MCF 10A (cell line): Measurements from ENCODE around the gene DBR1. TPM values are rescaled to one million over a fixed set of nuclear protein-coding genes. Genes with fewer than 3 reads are reported as not detected.
A peak's percentile ranks its signal among the peaks of the same experiment; 100 is the strongest.

Experiments used
- BruUV-seq: library from RNA; stranded (reverse); fragments of 400-500 nt; replicated peaks from 2 replicates; lab custom pipeline; 2021; lab: Mats Ljungman, UMichigan
- CTCF ChIA-PET: fragments of 300-600 bp; sonication (Branson Sonifier 250); formaldehyde crosslinking; extraction: SDS; loops from one replicate; lab custom pipeline; 2021; ENCODE audit warnings: antibody characterized with exemption, inconsistent platforms; lab: Yijun Ruan, JAX
- POLR2A ChIA-PET: fragments of 300-600, 350-650 bp; sonication (Branson Sonifier 250); formaldehyde crosslinking; extraction: SDS; loops from one replicate; lab custom pipeline; 2020; ENCODE audit warnings: antibody characterized with exemption, inconsistent platforms; lab: Yijun Ruan, JAX
- DNase-seq: peaks from one replicate; pipeline ENCODE4 v3.0.0-alpha.2; 2018; ENCODE audit not compliant: unreplicated experiment
- H3K27ac Mint-ChIP-seq: one replicate; pipeline ENCODE4 v1.8.0; 2022; ENCODE audit warnings: mild to moderate bottlenecking, low read depth, mixed read lengths; ENCODE audit not compliant: unreplicated experiment
- H3K27me3 Mint-ChIP-seq: one replicate; pipeline ENCODE4 v1.8.0; 2022; ENCODE audit warnings: mixed read lengths; ENCODE audit not compliant: insufficient read depth, unreplicated experiment
- H3K36me3 Mint-ChIP-seq: one replicate; pipeline ENCODE4 v1.8.0; 2022; ENCODE audit warnings: mild to moderate bottlenecking, moderate library complexity, mixed read lengths; ENCODE audit not compliant: insufficient read depth, unreplicated experiment
- H3K4me1 Mint-ChIP-seq: one replicate; pipeline ENCODE4 v1.8.0; 2022; ENCODE audit warnings: mixed read lengths; ENCODE audit not compliant: insufficient read depth, unreplicated experiment
- H3K4me3 Mint-ChIP-seq: one replicate; pipeline ENCODE4 v1.8.0; 2022; ENCODE audit warnings: mild to moderate bottlenecking, moderate library complexity, mixed read lengths; ENCODE audit not compliant: unreplicated experiment
- H3K9me3 Mint-ChIP-seq: one replicate; pipeline ENCODE4 v1.8.0; 2022; ENCODE audit warnings: mixed read lengths; ENCODE audit not compliant: unreplicated experiment
- CTCF ChIP-seq: fragments of 200-600 bp; IDR thresholded peaks from one replicate; pipeline ENCODE4 v1.8.0; 2022; ENCODE audit warnings: antibody characterized with exemption, mild to moderate bottlenecking; ENCODE audit not compliant: unreplicated experiment
- intact Hi-C: fragments of 100-400 bp; cut with micrococcal nuclease; formaldehyde crosslinking; loops from 2 replicates; pipeline ENCODE4 v1.14.1; 2022
- total RNA-seq: library from RNA; stranded (reverse); gene quantifications from 2 replicates; pipeline ENCODE4 v1.2.3, GENCODE V29; 2022

DBR1 gene
- total RNA-seq, 1 experiment from 2014 or later, result 12.4 TPM

GRCh38 chr3:138187296-138188012 lies 12.7 kb upstream of the DBR1 start, which contains the start of gene ARMC8:
Gene ARMC8, plus strand, starts transcription at chr3:138187301. Its CDS starts 254 bp downstream, at chr3:138187555.
- ChIA-PET POLR2A (interaction anchor here (0.7 to 4.3 kb wide), 13 partner anchors 9 to 407 kb away, joined by 3 to 81 read pairs (median 6); partner anchors contain the start of genes CEP70, DBR1 and MRAS), CTCF (interaction anchor here (0.6 to 1.1 kb wide), 7 partner anchors 21 to 1026 kb away, joined by 3 to 4 read pairs (median 3); no protein-coding TSS in a partner anchor)
- peak within 1 kb of the TSS; percentile 90 for H3K4me3 Mint-ChIP-seq
- H3K36me3 Mint-ChIP-seq, result peaks cover 13% of the 10 kb centered on the region
- peak within 1 kb of the TSS; percentile 95 for H3K27ac Mint-ChIP-seq
- BruUV-seq, result no TSS peak
- intact Hi-C loops, result loop anchor here (10.0 kb wide), 1 partner anchor 407 kb away; the partner anchor contains the start of gene CEP70
- TF ChIP-seq CTCF, result no peak
- H3K4me1 Mint-ChIP-seq, result peaks cover 34% of the 10 kb centered on the region
- H3K9me3 Mint-ChIP-seq, result no peaks in the 10 kb centered on the region
- H3K27me3 Mint-ChIP-seq, result no peaks in the 10 kb centered on the region
- DNase-seq, result peak; percentile 43

- intact Hi-C loops, result loop anchor here (10.0 kb wide), 1 partner anchor 408 kb away; the partner anchor contains the start of gene CEP70
- H3K27ac Mint-ChIP-seq, result peak overlapping the region; percentile 95
- ChIA-PET POLR2A (interaction anchor here (0.6 to 4.3 kb wide), 11 partner anchors 10 to 408 kb away, joined by 3 to 81 read pairs (median 6); partner anchors contain the start of genes CEP70, DBR1 and MRAS), CTCF (interaction anchor here (0.7 to 1.3 kb wide), 4 partner anchors 12 to 736 kb away, joined by 3 to 5 read pairs (median 4); partner anchors contain the start of gene DBR1)
- H3K4me1 Mint-ChIP-seq, result peaks cover 34% of the 10 kb centered on the region
- peak; percentile 87 for DNase-seq
- H3K36me3 Mint-ChIP-seq, result peaks cover 6% of the 10 kb centered on the region
- no peaks in the 10 kb centered on the region for H3K9me3 Mint-ChIP-seq
- H3K27me3 Mint-ChIP-seq, result no peaks in the 10 kb centered on the region
- no TSS peak for BruUV-seq
- no peak for TF ChIP-seq CTCF
- peak overlapping the region; percentile 90 for H3K4me3 Mint-ChIP-seq
These were observed 12.1 kb upstream of the DBR1 start for GRCh38 chr3:138186803-138187295.

- BruUV-seq, result no TSS peak
- peak overlapping the region; percentile 90 for H3K4me3 Mint-ChIP-seq
- H3K4me1 Mint-ChIP-seq, result peaks cover 28% of the 10 kb centered on the region
- H3K27me3 Mint-ChIP-seq, result no peaks in the 10 kb centered on the region
- ChIA-PET CTCF (interaction anchor here (0.6 to 1.3 kb wide), 3 partner anchors 12 to 123 kb away, joined by 3 to 5 read pairs (median 3); partner anchors contain the start of gene DBR1), POLR2A (interaction anchor here (0.6 to 4.3 kb wide), 5 partner anchors 10 to 408 kb away, joined by 3 to 81 read pairs (median 6); partner anchors contain the start of genes CEP70, DBR1 and MRAS)
- H3K27ac Mint-ChIP-seq, result peak overlapping the region; percentile 58
- DNase-seq, result no peak
- intact Hi-C loops, result loop anchor here (10.0 kb wide), 1 partner anchor 409 kb away; the partner anchor contains the start of gene CEP70
- H3K36me3 Mint-ChIP-seq, result peaks cover under 1% of the 10 kb centered on the region
- H3K9me3 Mint-ChIP-seq, result no peaks in the 10 kb centered on the region
- no peak for TF ChIP-seq CTCF
These were observed 11.5 kb upstream of the DBR1 start for GRCh38 chr3:138186221-138186620.
